ENCODE data around the gene YJEFN3. TPM values are rescaled to one million over a fixed set of nuclear protein-coding genes. Genes with fewer than 3 reads are reported as not detected.

The YJEFN3 gene
- total RNA-seq, 1 experiment from 2014 or later = 25.3 TPM

GRCh38 chr19:19584356-19584755, 55.6 kb downstream of the YJEFN3 start (continued):
- TF ChIP-seq POLR2AphosphoS5 (IDR thresholded peaks at IDR 0.05; ENCODE audit: low read depth, low read length) (no peak), POLR2A (IDR thresholded peaks at IDR 0.05; ENCODE audit: borderline replicate concordance, extremely low read depth, insufficient read depth, insufficient read length) (no peak), RAD21 (IDR thresholded peaks at IDR 0.05; ENCODE audit: low read depth) (no peak)

Other genes starting within 250 kb of the YJEFN3 start
- 47.6 TPM for gene SUGP1, start 208.4 kb upstream of the YJEFN3 start, total RNA-seq (2021; ENCODE audit: unreplicated experiment)
- gene MAU2, start 208.1 kb upstream of the YJEFN3 start, total RNA-seq (2021; ENCODE audit: unreplicated experiment) = 36.2 TPM
- 130 TPM for gene GATAD2A, start 123.2 kb upstream of the YJEFN3 start, total RNA-seq (2021; ENCODE audit: unreplicated experiment)
- 4.1 TPM for gene TSSK6, start 13.4 kb upstream of the YJEFN3 start, total RNA-seq (2021; ENCODE audit: unreplicated experiment)
- 339 TPM for gene NDUFA13, start 12.7 kb upstream of the YJEFN3 start, total RNA-seq (2021; ENCODE audit: unreplicated experiment)
- 13.1 TPM for gene CILP2, start 9.4 kb downstream of the YJEFN3 start, total RNA-seq (2021; ENCODE audit: unreplicated experiment)
- 11.6 TPM for gene PBX4, start 89.8 kb downstream of the YJEFN3 start, total RNA-seq (2021; ENCODE audit: unreplicated experiment)
- gene LPAR2, start 99.3 kb downstream of the YJEFN3 start, total RNA-seq (2021; ENCODE audit: unreplicated experiment) = 28.2 TPM
- gene GMIP, start 114.7 kb downstream of the YJEFN3 start, total RNA-seq (2021; ENCODE audit: unreplicated experiment) = 16.3 TPM
- gene ATP13A1, start 134.8 kb downstream of the YJEFN3 start, total RNA-seq (2021; ENCODE audit: unreplicated experiment) = 73.7 TPM
- gene ZNF101, start 139.9 kb downstream of the YJEFN3 start, total RNA-seq (2021; ENCODE audit: unreplicated experiment) = 12.8 TPM
- gene ZNF14, start 204.2 kb downstream of the YJEFN3 start, total RNA-seq (2021; ENCODE audit: unreplicated experiment) = 4.8 TPM